ENCODE data around the gene NCAPG.

- no peak for TF ChIP-seq POLR2A (IDR thresholded peaks at IDR 0.05)
- TF ChIP-seq CTCF (IDR thresholded peaks at IDR 0.05): no peak
Measured at GRCh38 chr4:17778431-17778830, 32.3 kb upstream of the NCAPG start.

Measured in testis (tissue), 2 donors.